Measurements from ENCODE around the gene CLTCL1.
A peak's percentile ranks its signal among the peaks of the same experiment; 100 is the strongest.

Gene CLTCL1

DNA sequence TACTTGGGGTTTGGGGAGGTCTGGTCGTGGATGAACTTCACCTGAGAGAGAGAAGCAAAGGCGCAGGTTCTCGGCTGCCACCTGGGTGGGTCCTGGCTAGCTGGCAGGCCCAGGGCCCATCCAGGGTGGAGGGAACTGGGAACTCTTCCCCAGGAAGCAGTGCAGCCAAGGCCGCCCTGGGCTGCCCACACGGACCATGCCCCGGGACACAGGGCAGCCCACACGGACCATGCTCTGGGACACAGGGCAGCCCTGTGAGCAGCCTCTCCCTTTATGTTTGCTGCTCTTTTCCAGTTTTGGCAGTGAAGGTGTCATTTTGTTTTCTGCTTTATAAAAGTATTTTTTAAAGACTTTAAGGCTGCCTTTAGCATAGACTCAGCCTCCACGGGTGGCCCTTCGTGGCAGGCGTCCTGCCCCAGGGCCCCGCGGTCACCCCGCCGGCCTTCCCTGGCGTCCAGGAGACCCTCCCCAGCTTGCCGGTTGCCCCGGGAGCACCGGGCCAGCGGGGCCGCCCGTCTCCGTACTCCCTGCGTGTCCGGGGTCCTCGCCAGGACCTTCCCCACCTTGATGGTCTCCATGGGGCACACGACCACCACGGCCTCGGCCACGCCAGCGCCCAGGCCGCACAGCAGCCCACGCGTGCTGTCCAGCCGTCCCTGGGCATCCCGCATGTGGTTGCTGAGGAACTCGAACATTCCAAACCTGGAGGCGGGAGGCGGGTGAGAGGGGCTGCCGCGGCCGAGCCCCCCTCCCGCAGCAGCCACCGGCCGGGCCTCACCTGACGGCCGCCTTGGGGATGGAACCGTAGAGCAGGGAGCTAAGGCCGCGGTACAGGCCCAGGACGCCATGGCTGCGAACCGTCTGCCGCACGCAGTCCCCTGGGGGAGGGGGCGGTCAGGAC lies 114.1 kb downstream of the CLTCL1 start:
- Histone ChIP-seq H3K4me3 (ENCODE audit: low read depth in 1 of 2, low read length in 1 of 2) (peak overlapping the region; percentile 66 to 77), H3K36me3 (peaks cover 47% of the 10 kb centered on the region), H3K9me3 (no peaks in the 10 kb centered on the region), H3K4me1 (ENCODE audit: control insufficient read depth in 1 of 2, insufficient read depth in 1 of 2, low read depth in 1 of 2, low read length in 1 of 2) (peaks cover 28 to 37% of the 10 kb centered on the region in 2 experiments), H3K27me3 (peaks cover 8% of the 10 kb centered on the region), H3K27ac (peak overlapping the region; percentile 55)
- TF ChIP-seq, protein P1, sequence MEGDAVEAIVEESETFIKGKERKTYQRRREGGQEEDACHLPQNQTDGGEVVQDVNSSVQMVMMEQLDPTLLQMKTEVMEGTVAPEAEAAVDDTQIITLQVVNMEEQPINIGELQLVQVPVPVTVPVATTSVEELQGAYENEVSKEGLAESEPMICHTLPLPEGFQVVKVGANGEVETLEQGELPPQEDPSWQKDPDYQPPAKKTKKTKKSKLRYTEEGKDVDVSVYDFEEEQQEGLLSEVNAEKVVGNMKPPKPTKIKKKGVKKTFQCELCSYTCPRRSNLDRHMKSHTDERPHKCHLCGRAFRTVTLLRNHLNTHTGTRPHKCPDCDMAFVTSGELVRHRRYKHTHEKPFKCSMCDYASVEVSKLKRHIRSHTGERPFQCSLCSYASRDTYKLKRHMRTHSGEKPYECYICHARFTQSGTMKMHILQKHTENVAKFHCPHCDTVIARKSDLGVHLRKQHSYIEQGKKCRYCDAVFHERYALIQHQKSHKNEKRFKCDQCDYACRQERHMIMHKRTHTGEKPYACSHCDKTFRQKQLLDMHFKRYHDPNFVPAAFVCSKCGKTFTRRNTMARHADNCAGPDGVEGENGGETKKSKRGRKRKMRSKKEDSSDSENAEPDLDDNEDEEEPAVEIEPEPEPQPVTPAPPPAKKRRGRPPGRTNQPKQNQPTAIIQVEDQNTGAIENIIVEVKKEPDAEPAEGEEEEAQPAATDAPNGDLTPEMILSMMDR (IDR thresholded peaks at IDR 0.05), result no peak

DNA sequence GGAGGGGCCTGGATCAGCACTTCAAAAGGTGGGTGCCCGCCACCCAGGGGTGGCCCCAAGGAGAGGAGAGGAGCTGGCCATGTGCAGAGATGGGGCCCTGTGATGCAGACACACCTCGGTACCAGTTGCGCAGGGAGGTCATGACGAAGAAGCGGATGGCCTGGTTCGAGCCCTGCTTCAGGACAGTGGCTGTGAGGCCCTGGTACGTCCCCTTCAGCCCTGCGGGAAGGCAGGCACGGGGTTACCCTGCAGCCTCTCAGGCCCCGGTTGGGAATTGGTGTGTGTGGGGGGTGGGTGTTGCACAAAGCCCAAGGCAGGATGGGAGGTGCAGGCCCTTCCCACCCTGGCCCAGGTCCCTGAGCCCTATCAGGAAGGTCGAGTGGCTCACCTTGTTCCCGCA lies 114.8 kb downstream of the CLTCL1 start:
- peaks cover 40% of the 10 kb centered on the region for H3K36me3 ChIP-seq
- no peaks in the 10 kb centered on the region for H3K9me3 ChIP-seq
- TF ChIP-seq, protein P1 (IDR thresholded peaks at IDR 0.05), result no peak
- H3K4me1 ChIP-seq (ENCODE audit: control insufficient read depth in 1 of 2, insufficient read depth in 1 of 2, low read depth in 1 of 2, low read length in 1 of 2), result peaks cover 34 to 42% of the 10 kb centered on the region in 2 experiments
- H3K27ac ChIP-seq, result no peak overlapping the region
- H3K4me3 ChIP-seq (ENCODE audit: low read depth in 1 of 2, low read length in 1 of 2), result no peak overlapping the region
- H3K27me3 ChIP-seq, result peaks cover 8% of the 10 kb centered on the region

DNA sequence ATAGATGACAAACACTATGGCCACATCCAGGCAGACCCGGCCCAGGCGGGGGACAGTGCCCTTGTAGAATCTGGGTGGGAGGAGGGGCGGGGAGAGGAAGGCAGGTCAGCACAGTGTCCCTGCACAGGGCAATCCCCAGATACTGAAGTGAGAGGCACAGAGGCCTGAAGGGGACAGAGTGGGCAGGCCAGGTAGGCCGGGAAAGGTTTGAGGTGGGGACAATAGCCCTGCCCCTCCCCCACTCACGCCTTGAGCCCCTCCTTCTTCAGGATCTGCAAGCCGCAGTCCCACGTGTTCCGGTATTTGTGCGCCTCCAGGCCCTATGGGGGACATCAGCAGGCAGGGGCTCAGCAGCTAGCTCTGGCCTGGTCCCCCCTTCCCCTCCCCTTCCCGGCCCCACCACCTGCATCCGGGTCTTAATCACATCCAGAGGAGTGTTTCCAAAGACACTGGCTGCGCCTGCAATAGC lies 115.3 kb downstream of the CLTCL1 start:
- Histone ChIP-seq H3K27ac (no peak overlapping the region), H3K9me3 (no peaks in the 10 kb centered on the region), H3K4me3 (ENCODE audit: low read depth in 1 of 2, low read length in 1 of 2) (no peak overlapping the region), H3K27me3 (peaks cover 9% of the 10 kb centered on the region), H3K36me3 (peaks cover 35% of the 10 kb centered on the region), H3K4me1 (ENCODE audit: control insufficient read depth in 1 of 2, insufficient read depth in 1 of 2, low read depth in 1 of 2, low read length in 1 of 2) (peaks cover 36 to 44% of the 10 kb centered on the region in 2 experiments)
- TF ChIP-seq, protein P1 (IDR thresholded peaks at IDR 0.05), result no peak

DNA sequence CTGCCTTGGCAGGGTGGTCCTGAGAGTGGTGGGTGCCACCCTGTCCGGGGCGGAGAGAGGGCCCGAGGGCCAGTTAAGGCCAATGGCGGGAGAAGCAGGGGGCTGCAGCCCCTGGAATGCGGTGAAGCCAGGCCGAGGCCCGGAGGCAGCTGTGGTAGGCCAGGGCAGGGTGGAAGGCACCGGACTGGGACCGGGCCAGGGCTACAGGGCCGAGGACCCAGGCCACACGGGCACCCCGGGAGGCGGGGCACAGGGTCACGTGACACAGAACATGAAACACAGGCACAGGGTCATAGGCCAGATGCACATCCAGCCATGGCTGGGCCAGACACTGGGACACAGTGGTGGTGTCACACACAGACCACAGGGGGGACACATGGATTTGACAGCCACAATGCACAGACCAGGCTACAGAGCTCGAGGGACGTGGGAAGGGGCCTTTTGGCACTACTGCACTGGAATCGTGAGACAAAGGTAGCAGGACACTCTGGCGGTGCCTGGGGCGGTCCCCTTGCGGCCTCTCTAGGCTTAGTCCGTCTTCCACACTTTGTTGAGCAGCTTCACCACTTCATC lies 115.8 kb downstream of the CLTCL1 start:
- TF ChIP-seq, protein P1 (IDR thresholded peaks at IDR 0.05), result no peak
- no peaks in the 10 kb centered on the region for H3K9me3 ChIP-seq
- H3K4me1 ChIP-seq (ENCODE audit: control insufficient read depth in 1 of 2, insufficient read depth in 1 of 2, low read depth in 1 of 2, low read length in 1 of 2), result peaks cover 42 to 49% of the 10 kb centered on the region in 2 experiments
- H3K27ac ChIP-seq, result no peak overlapping the region
- H3K27me3 ChIP-seq, result peaks cover 14% of the 10 kb centered on the region
- H3K4me3 ChIP-seq (ENCODE audit: low read depth in 1 of 2, low read length in 1 of 2), result no peak overlapping the region
- H3K36me3 ChIP-seq, result peaks cover 29% of the 10 kb centered on the region

DNA sequence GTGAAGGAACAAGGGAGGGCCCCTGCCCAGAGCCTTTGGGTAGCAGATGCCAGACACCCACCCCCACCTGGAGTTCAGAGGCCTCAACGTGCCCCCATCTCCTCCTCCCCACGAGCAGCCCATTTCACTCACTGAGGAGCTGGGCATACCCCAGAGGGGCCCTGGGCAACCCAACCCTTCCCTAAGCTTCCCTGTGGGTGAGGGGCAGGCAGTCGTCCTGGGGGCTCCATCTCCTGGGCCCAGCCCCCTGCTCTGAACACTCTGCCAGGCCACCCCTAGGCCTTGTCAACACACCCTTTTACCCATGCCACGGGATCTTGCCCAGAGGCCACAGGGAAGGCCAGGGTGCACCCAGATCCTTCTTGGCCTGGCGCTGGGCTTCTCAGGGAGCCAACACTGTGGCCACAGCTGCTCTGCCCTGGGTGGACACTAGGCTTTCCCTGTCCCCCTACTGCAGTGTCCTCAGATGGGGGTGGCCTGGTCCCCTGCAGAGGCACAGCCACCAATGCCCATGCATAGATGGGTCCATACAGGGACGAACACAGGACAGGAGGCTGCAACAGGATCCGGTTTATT lies 116.4 kb downstream of the CLTCL1 start:
- Histone ChIP-seq H3K36me3 (peaks cover 24% of the 10 kb centered on the region), H3K4me3 (ENCODE audit: low read depth in 1 of 2, low read length in 1 of 2) (no peak overlapping the region), H3K9me3 (no peaks in the 10 kb centered on the region), H3K4me1 (ENCODE audit: control insufficient read depth in 1 of 2, insufficient read depth in 1 of 2, low read depth in 1 of 2, low read length in 1 of 2) (peaks cover 44 to 52% of the 10 kb centered on the region in 2 experiments), H3K27ac (peak overlapping the region; percentile 66), H3K27me3 (peaks cover 20% of the 10 kb centered on the region)
- TF ChIP-seq, protein P1 (IDR thresholded peaks at IDR 0.05), result no peak

Data from neutrophil (primary cell).